GM23248 (cell line): ENCODE data around the gene ZNF74. TPM values are rescaled to one million over a fixed set of nuclear protein-coding genes. Genes with fewer than 3 reads are reported as not detected.

ENCODE experiments used
- DNase-seq: peaks from one replicate; pipeline ENCODE4 v3.0.0-alpha.2; 2015
- H2AFZ ChIP-seq: fragments of 200-600 bp; sonication (generic); 2 replicates; pipeline ENCODE4 v1.6.1; 2016; ENCODE audit warnings: antibody characterized with exemption
- H3F3A ChIP-seq: fragments of 200-600 bp; sonication (generic); 2 replicates; pipeline ENCODE4 v1.6.1; 2016; ENCODE audit warnings: mild to moderate bottlenecking, antibody characterized with exemption, mixed run types; ENCODE audit not compliant: insufficient read depth
- H3K27ac ChIP-seq: fragments of 200-600 bp; sonication (generic); 2 replicates; pipeline ENCODE4 v1.5.1; 2016; ENCODE audit warnings: mild to moderate bottlenecking
- H3K27me3 ChIP-seq: fragments of 200-600 bp; sonication (generic); replicated peaks from 2 replicates; pipeline ENCODE4 v1.6.1; 2016; ENCODE audit warnings: mild to moderate bottlenecking; ENCODE audit not compliant: insufficient read depth
- H3K36me3 ChIP-seq: fragments of 200-600 bp; sonication (generic); 2 replicates; pipeline ENCODE4 v1.6.1; 2016; ENCODE audit warnings: low read depth, mild to moderate bottlenecking
- H3K4me1 ChIP-seq: fragments of 200-600 bp; sonication (generic); 2 replicates; pipeline ENCODE4 v1.6.1; 2016; ENCODE audit warnings: mild to moderate bottlenecking; ENCODE audit not compliant: insufficient read depth
- H3K4me2 ChIP-seq: fragments of 200-600 bp; sonication (generic); one replicate; pipeline ENCODE4 v1.6.1; 2016; ENCODE audit warnings: mild to moderate bottlenecking; ENCODE audit not compliant: unreplicated experiment
- H3K4me3 ChIP-seq: fragments of 200-600 bp; sonication (generic); 2 replicates; pipeline ENCODE4 v1.5.1; 2016; ENCODE audit warnings: mild to moderate bottlenecking
- H3K79me2 ChIP-seq: fragments of 200-600 bp; sonication (generic); 2 replicates; pipeline ENCODE4 v1.6.1; 2016; ENCODE audit warnings: mild to moderate bottlenecking; ENCODE audit not compliant: insufficient read depth
- H3K9ac ChIP-seq: fragments of 200-600 bp; sonication (generic); 2 replicates; pipeline ENCODE4 v1.6.1; 2016; ENCODE audit warnings: mild to moderate bottlenecking
- H3K9me2 ChIP-seq: fragments of 200-600 bp; sonication (generic); 2 replicates; pipeline ENCODE4 v1.6.1; 2016; ENCODE audit warnings: mixed run types, mild to moderate bottlenecking, moderate library complexity; ENCODE audit not compliant: insufficient read depth
- H3K9me3 ChIP-seq: fragments of 200-600 bp; sonication (generic); one replicate; pipeline ENCODE4 v1.6.1; 2017; ENCODE audit warnings: low read depth
- H4K20me1 ChIP-seq: fragments of 200-600 bp; sonication (generic); 2 replicates; pipeline ENCODE4 v1.6.0; 2016; ENCODE audit not compliant: insufficient read depth
- EZH2 ChIP-seq: fragments of 200-600 bp; sonication (generic); IDR thresholded peaks from 2 replicates; pipeline ENCODE4 v1.6.1; 2018; ENCODE audit warnings: antibody characterized with exemption, mild to moderate bottlenecking; ENCODE audit not compliant: insufficient read depth, poor library complexity, severe bottlenecking
- EZH2phosphoT487 ChIP-seq: fragments of 200-600 bp; sonication (generic); IDR thresholded peaks from 2 replicates; pipeline ENCODE4 v1.6.1; 2018; ENCODE audit warnings: antibody characterized with exemption, moderate library complexity, mild to moderate bottlenecking, low read depth; ENCODE audit not compliant: insufficient read depth
- WGBS, 2 experiments: methylation state at CpG; one replicate each; pipeline ENCODE4 v1.1.6; 2015 to 2017; ENCODE audit warnings: low lambda C conversion rate in 2 of 2, low coverage in 1 of 2; ENCODE audit errors: missing lambda C conversion rate in 2 of 2; 5-methylcytosine and 5-hydroxymethylcytosine counted together
- in situ Hi-C: fragments of 300-500 bp; cut with MboI; formaldehyde crosslinking; loops from 2 replicates; pipeline ENCODE4 v1.15.0; 2020
- polyA plus RNA-seq: library from polyadenylated mRNA; unstranded; fragments of >200 nt; fragmentation: Nextera tagmentation; extraction: Ambion mirVana; gene quantifications from 2 replicates; pipeline ENCODE4 v1.2.1, GENCODE V29; 2016
- total RNA-seq: library from RNA; depleted of rRNA; stranded (reverse); fragments of >200 nt; shearing (Covaris generic); gene quantifications from 2 replicates; pipeline ENCODE4 v1.2.3, GENCODE V29; 2014

The ZNF74 gene
- total and polyA plus RNA-seq, 2 experiments from 2014 or later: 3.7 to 11.5 TPM

- Histone ChIP-seq H3K27ac (peak overlapping the region; percentile 65), H3K4me2 (no peak overlapping the region), H3F3A (peaks cover 4% of the 10 kb centered on the region; the same call in 1 of the 2 replicates), H2AFZ (no peak overlapping the region), H3K9me3 (no peaks in the 10 kb centered on the region), H3K4me3 (no peak overlapping the region; the same call in 1 of the 2 replicates), H3K27me3 (no peaks in the 10 kb centered on the region), H3K9ac (peak overlapping the region; percentile 64), H3K36me3 (peaks cover 2% of the 10 kb centered on the region; the same call in 1 of the 2 replicates), H3K4me1 (peaks cover 15% of the 10 kb centered on the region), H4K20me1 (no peaks in the 10 kb centered on the region), H3K79me2 (no peaks in the 10 kb centered on the region), H3K9me2 (no peaks in the 10 kb centered on the region)
- DNase-seq: peak; percentile 73
- in situ Hi-C loops: no loop called here
- 26 to 38% methylated on average over 18 to 19 of the region's 20 CpGs for WGBS, 2 experiments
- no peak for TF ChIP-seq EZH2phosphoT487
- no peak for TF ChIP-seq EZH2
These were observed 29.3 kb downstream of the ZNF74 start for GRCh38 chr22:20423008-20423905.

DNA sequence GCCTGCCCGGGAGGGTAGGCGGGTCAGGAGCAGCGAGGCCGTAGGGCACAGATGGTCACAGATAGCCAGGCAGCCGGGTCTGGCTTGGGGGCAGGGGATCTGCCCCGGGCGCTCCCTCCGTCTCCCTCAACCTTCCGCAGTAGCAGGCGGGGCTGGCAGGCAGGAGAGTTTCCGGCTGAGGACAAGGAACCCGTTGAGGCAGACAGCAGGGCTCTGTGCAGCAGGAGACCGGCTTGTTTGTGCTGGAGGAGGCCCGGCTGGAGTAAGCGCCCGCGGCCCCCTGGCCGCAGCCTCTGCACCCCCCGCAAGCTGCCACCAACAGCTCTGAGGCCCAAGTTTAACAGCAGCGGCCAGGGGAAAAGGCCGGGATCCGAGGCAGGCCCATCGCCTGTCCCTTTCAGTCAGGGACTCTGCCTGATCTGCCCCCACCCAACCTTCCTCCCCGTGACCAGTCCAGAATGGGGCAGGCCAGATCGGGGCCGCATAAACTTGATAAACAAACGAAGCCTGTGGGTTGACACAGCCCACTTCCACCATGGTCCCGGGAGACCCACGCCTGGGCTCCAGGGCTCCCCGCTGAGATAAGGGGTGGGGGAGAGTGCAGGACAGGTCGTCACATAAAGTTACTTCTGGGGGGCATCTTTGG is 30.1 kb downstream of the ZNF74 start:
- Histone ChIP-seq H3K4me3 (no peak overlapping the region), H3K79me2 (no peaks in the 10 kb centered on the region), H4K20me1 (no peaks in the 10 kb centered on the region), H3K4me2 (no peak overlapping the region), H3K27me3 (no peaks in the 10 kb centered on the region), H3K36me3 (peaks cover 8% of the 10 kb centered on the region; the same call in 1 of the 2 replicates), H3K27ac (no peak overlapping the region), H3F3A (peaks cover 4% of the 10 kb centered on the region; the same call in 1 of the 2 replicates), H3K9ac (no peak overlapping the region), H3K9me3 (no peaks in the 10 kb centered on the region), H3K4me1 (peaks cover 15% of the 10 kb centered on the region), H2AFZ (no peak overlapping the region), H3K9me2 (no peaks in the 10 kb centered on the region)
- WGBS, 2 experiments: 81 to 83% methylated on average over 29 to 30 of the region's 31 CpGs
- TF ChIP-seq EZH2phosphoT487 (no peak), EZH2 (no peak)
- in situ Hi-C loops: no loop called here
- DNase-seq: no peak

GRCh38 chr22:20424568-20424931 is 30.6 kb downstream of the ZNF74 start:
- no peaks in the 10 kb centered on the region for H4K20me1 ChIP-seq
- WGBS, 2 experiments: 95 to 98% methylated on average over 11 to 15 of the region's 15 CpGs
- TF ChIP-seq EZH2phosphoT487: no peak
- TF ChIP-seq EZH2: no peak
- H3K79me2 ChIP-seq: 0 out of 2 replicates have a peak, but pooled peaks cover 2% of the 10 kb centered on the region
- H2AFZ ChIP-seq: no peak overlapping the region
- H3K4me3 ChIP-seq: no peak overlapping the region
- no peaks in the 10 kb centered on the region for H3K27me3 ChIP-seq
- H3K9me2 ChIP-seq: no peaks in the 10 kb centered on the region
- peaks cover 4% of the 10 kb centered on the region; the same call in 1 of the 2 replicates for H3F3A ChIP-seq
- H3K27ac ChIP-seq: no peak overlapping the region
- peaks cover 8% of the 10 kb centered on the region; the same call in 1 of the 2 replicates for H3K36me3 ChIP-seq
- no peak overlapping the region for H3K4me2 ChIP-seq
- in situ Hi-C loops: no loop called here
- no peak for DNase-seq
- no peaks in the 10 kb centered on the region for H3K9me3 ChIP-seq
- peaks cover 15% of the 10 kb centered on the region for H3K4me1 ChIP-seq
- no peak overlapping the region for H3K9ac ChIP-seq

GRCh38 chr22:20424932-20425565 is 31.1 kb downstream of the ZNF74 start:
- in situ Hi-C loops: no loop called here
- no peak for DNase-seq
- no peak for TF ChIP-seq EZH2
- no peak for TF ChIP-seq EZH2phosphoT487
- 95 to 97% methylated on average over 23 to 54 of the region's 59 CpGs for WGBS, 2 experiments
- Histone ChIP-seq H3K36me3 (peaks cover 8% of the 10 kb centered on the region; the same call in 1 of the 2 replicates), H3K4me1 (peaks cover 15% of the 10 kb centered on the region), H3K9ac (no peak overlapping the region), H3K4me3 (no peak overlapping the region), H3K9me3 (no peaks in the 10 kb centered on the region), H4K20me1 (no peaks in the 10 kb centered on the region), H3K4me2 (no peak overlapping the region), H3K27me3 (no peaks in the 10 kb centered on the region), H3K79me2 (0 out of 2 replicates have a peak, but pooled peaks cover 7% of the 10 kb centered on the region), H2AFZ (no peak overlapping the region), H3K27ac (no peak overlapping the region), H3K9me2 (no peaks in the 10 kb centered on the region), H3F3A (peaks cover 4% of the 10 kb centered on the region; the same call in 1 of the 2 replicates)
